B cell (primary cell): ENCODE data around the gene TRERF1. TPM values are rescaled to one million over a fixed set of nuclear protein-coding genes. Genes with fewer than 3 reads are reported as not detected.

ENCODE experiments used
- ATAC-seq: fragments of 200-7000 bp; cut with Tn5 transposase; one replicate; pipeline ENCODE4 v1.10.0; 2021; ENCODE audit warnings: low read depth, mild to moderate bottlenecking, moderate number of reproducible peaks, moderate library complexity
- CTCF ChIA-PET: fragments of 350-600 bp; sonication (Branson Sonifier 250); formaldehyde crosslinking; loops from one replicate; lab custom pipeline; 2021; ENCODE audit warnings: antibody characterized with exemption, inconsistent platforms; lab: Charles Lee
- POLR2A ChIA-PET: fragments of 350-600 bp; sonication (Branson Sonifier 250); formaldehyde crosslinking; loops from one replicate; lab custom pipeline; 2021; ENCODE audit warnings: antibody characterized with exemption; lab: Charles Lee
- DNase-seq: peaks from one replicate; pipeline ENCODE4 v3.0.0; 2013
- H2AFZ ChIP-seq: 2 replicates; pipeline ENCODE4 v1.6.1; 2012; ENCODE audit warnings: mild to moderate bottlenecking, low read depth, low read length; ENCODE audit not compliant: insufficient read depth, poor library complexity, severe bottlenecking
- H3K27ac ChIP-seq, 2 donors: 1 replicate in 1 of 2; 2 replicates in 1 of 2; pipeline ENCODE4 v1.5.1; 2012 to 2013; ENCODE audit warnings: low read length in 2 of 2, mild to moderate bottlenecking in 2 of 2, moderate library complexity in 1 of 2
- H3K27me3 ChIP-seq, 4 experiments: fragments of 200-600 bp in 1 of 4; sonication (generic) in 1 of 4; replicated peaks in 1 of 4; 1 replicate in 2 of 4; 2 replicates in 2 of 4; pipeline versions ENCODE4 v1.6.1 to v1.7.0; 2013 to 2016; ENCODE audit warnings: low read length in 3 of 4, mild to moderate bottlenecking in 2 of 4, mixed read lengths in 1 of 4, moderate library complexity in 1 of 4; ENCODE audit not compliant: insufficient read depth in 4 of 4, control insufficient read depth in 3 of 4; ENCODE audit errors: control extremely low read depth in 1 of 4
- H3K36me3 ChIP-seq, 2 experiments: replicated peaks in 1 of 2; 1 replicate in 1 of 2; 2 replicates in 1 of 2; pipeline versions ENCODE4 v1.6.1 to v1.7.1; 2013; ENCODE audit warnings: low read length in 1 of 2; ENCODE audit not compliant: insufficient read depth in 2 of 2, control insufficient read depth in 1 of 2; ENCODE audit errors: control extremely low read depth in 1 of 2, extremely low read depth in 1 of 2
- H3K4me1 ChIP-seq, 2 donors: fragments of 200-600 bp in 1 of 2; sonication (generic) in 1 of 2; 1 replicate in 1 of 2; 2 replicates in 1 of 2; pipeline versions ENCODE4 v1.5.1 to v1.6.1; 2013 to 2017; ENCODE audit warnings: low read length in 2 of 2; ENCODE audit not compliant: control insufficient read depth in 2 of 2, insufficient read depth in 2 of 2
- H3K4me2 ChIP-seq: replicated peaks from 2 replicates; pipeline ENCODE3; 2012; ENCODE audit warnings: mild to moderate bottlenecking, low read depth, low read length; ENCODE audit not compliant: poor library complexity, severe bottlenecking
- H3K4me3 ChIP-seq, 5 experiments: fragments of 200-600 bp in 1 of 5; sonication (generic) in 1 of 5; 1 replicate in 3 of 5; 2 replicates in 2 of 5; pipeline versions ENCODE4 v1.5.1 to v1.7.0; 2011 to 2016; ENCODE audit warnings: low read length in 4 of 5, mild to moderate bottlenecking in 4 of 5, low read depth in 2 of 5, control low read depth in 1 of 5, moderate library complexity in 1 of 5; ENCODE audit not compliant: insufficient read depth in 1 of 5; ENCODE audit errors: control extremely low read depth in 1 of 5, extremely low read depth in 1 of 5
- H3K79me2 ChIP-seq: fragments of 200-600 bp; sonication (generic); one replicate; pipeline ENCODE4 v1.6.0; 2016; ENCODE audit warnings: low read length; ENCODE audit not compliant: control insufficient read depth, insufficient read depth
- H3K9ac ChIP-seq: fragments of 200-600 bp; sonication (generic); 2 replicates; pipeline ENCODE4 v1.6.1; 2017; ENCODE audit warnings: mild to moderate bottlenecking, low read length, moderate library complexity
- H3K9me3 ChIP-seq, 3 donors: one replicate each; pipeline versions ENCODE4 v1.6.1 to v1.7.1; 2013; ENCODE audit warnings: low read length in 2 of 3; ENCODE audit not compliant: control insufficient read depth in 2 of 3, insufficient read depth in 1 of 3; ENCODE audit errors: control extremely low read depth in 1 of 3
- H4K20me1 ChIP-seq: 2 replicates; pipeline ENCODE4 v1.6.0; 2012; ENCODE audit warnings: mild to moderate bottlenecking, low read length; ENCODE audit not compliant: insufficient read depth, control insufficient read depth, poor library complexity, severe bottlenecking
- H3K27ac Mint-ChIP-seq: one replicate; pipeline ENCODE4 v1.8.0; 2021; ENCODE audit warnings: mixed read lengths
- H3K27me3 Mint-ChIP-seq: one replicate; pipeline ENCODE4 v1.8.0; 2021; ENCODE audit warnings: mixed read lengths
- H3K4me1 Mint-ChIP-seq: one replicate; pipeline ENCODE4 v1.8.0; 2021; ENCODE audit warnings: mixed read lengths
- H3K4me3 Mint-ChIP-seq: one replicate; pipeline ENCODE4 v1.8.0; 2021; ENCODE audit warnings: mixed read lengths
- H3K9me3 Mint-ChIP-seq: one replicate; pipeline ENCODE4 v1.8.0; 2022; ENCODE audit warnings: mixed read lengths; ENCODE audit not compliant: insufficient read depth
- EZH2 ChIP-seq: IDR thresholded peaks from 2 replicates; pipeline ENCODE4 v1.6.1; 2012; ENCODE audit warnings: borderline replicate concordance, low read depth, mild to moderate bottlenecking, moderate library complexity, low read length; ENCODE audit not compliant: insufficient read depth, poor library complexity, severe bottlenecking
- WGBS: methylation state at CpG from one replicate; pipeline ENCODE4 v1.1.5; 2013; ENCODE audit warnings: missing lambda C conversion rate; ENCODE audit not compliant: insufficient coverage; 5-methylcytosine and 5-hydroxymethylcytosine counted together
- intact Hi-C: fragments of 100-400 bp; cut with micrococcal nuclease; formaldehyde crosslinking; loops from one replicate; pipeline ENCODE4 v1.10.0; 2022
- polyA plus RNA-seq: library from polyadenylated mRNA; depleted of rRNA; stranded (reverse); fragments of >200 nt; gene quantifications from 2 replicates; pipeline ENCODE4 v1.2.3, GENCODE V29; 2012
- total RNA-seq, 2 donors: library from RNA; stranded (reverse); fragments of 120-200 nt in 1 of 2; gene quantifications; 1 replicate in 1 of 2; 2 replicates in 1 of 2; pipeline versions ENCODE4 v1.2.3 to v1.2.4, GENCODE V29; 2013 to 2022
- TF ChIP-seq, protein P1 (sequence below): fragments of 200-600 bp; IDR thresholded peaks from one replicate; pipeline ENCODE4 v1.8.0; 2022; ENCODE audit warnings: antibody characterized with exemption, mild to moderate bottlenecking

TRERF1 gene
- total and polyA plus RNA-seq, 2 donors (not counting 1 experiment from before 2014, with no cell fraction given), result 3.5 to 6.7 TPM

DNA sequence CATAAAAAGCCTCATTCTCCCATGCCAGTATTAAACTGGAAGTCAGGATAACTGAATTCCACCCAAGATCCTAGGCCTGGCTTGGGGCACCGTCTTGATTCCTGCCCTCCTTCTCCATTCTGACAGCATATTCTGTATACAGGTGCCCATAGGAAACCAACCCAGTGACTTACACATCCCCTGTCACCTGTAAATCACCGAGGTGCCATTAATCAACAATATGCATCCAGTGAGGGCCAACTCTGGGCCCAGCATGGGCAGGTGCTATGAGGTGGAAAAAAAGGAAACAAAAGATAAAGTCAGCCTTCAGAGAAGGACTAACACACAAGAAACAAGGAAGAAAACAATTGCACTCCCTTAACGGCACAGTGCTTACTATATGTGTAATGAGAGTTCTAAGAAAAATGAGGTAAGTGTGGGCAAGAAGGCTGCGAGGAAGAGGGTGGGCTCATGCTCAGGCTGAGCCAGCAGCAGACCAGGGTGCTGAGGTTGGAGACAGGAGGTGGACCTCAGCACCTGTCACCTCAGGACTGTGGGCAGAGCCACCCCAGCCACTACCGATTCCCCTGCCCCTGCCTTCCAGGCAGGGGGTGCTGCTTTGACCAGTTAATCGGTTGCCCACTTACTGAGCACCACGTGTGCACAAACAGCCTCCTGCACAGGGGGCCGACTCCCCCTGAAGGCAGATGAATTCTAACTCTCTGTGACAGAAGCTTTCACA lies 105.9 kb downstream of the TRERF1 start:
- Histone ChIP-seq H3K4me1 (no peaks in the 10 kb centered on the region), H3K36me3 (no peaks in the 10 kb centered on the region), H2AFZ (no peak overlapping the region), H3K4me2 (no peak overlapping the region), H3K9me3 (no peaks in the 10 kb centered on the region), H4K20me1 (no peaks in the 10 kb centered on the region), H3K27me3 (no peaks in the 10 kb centered on the region), H3K79me2 (no peaks in the 10 kb centered on the region), H3K27ac (no peak overlapping the region), H3K4me3 (no peak overlapping the region), H3K9ac (no peak overlapping the region)
- no peak for ATAC-seq
- Mint-ChIP-seq H3K27ac (no peak overlapping the region), H3K27me3 (no peaks in the 10 kb centered on the region), H3K4me3 (no peak overlapping the region), H3K9me3 (no peaks in the 10 kb centered on the region), H3K4me1 (no peaks in the 10 kb centered on the region)
- CTCF ChIA-PET, result no interaction called here
- WGBS, result 81% methylated on average over 6 of the region's 8 CpGs
- DNase-seq, result no peak
- POLR2A ChIA-PET, result no interaction called here
- TF ChIP-seq, protein P1, sequence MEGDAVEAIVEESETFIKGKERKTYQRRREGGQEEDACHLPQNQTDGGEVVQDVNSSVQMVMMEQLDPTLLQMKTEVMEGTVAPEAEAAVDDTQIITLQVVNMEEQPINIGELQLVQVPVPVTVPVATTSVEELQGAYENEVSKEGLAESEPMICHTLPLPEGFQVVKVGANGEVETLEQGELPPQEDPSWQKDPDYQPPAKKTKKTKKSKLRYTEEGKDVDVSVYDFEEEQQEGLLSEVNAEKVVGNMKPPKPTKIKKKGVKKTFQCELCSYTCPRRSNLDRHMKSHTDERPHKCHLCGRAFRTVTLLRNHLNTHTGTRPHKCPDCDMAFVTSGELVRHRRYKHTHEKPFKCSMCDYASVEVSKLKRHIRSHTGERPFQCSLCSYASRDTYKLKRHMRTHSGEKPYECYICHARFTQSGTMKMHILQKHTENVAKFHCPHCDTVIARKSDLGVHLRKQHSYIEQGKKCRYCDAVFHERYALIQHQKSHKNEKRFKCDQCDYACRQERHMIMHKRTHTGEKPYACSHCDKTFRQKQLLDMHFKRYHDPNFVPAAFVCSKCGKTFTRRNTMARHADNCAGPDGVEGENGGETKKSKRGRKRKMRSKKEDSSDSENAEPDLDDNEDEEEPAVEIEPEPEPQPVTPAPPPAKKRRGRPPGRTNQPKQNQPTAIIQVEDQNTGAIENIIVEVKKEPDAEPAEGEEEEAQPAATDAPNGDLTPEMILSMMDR, result no peak
- no peak for TF ChIP-seq EZH2
- intact Hi-C loops, result no loop called here

DNA sequence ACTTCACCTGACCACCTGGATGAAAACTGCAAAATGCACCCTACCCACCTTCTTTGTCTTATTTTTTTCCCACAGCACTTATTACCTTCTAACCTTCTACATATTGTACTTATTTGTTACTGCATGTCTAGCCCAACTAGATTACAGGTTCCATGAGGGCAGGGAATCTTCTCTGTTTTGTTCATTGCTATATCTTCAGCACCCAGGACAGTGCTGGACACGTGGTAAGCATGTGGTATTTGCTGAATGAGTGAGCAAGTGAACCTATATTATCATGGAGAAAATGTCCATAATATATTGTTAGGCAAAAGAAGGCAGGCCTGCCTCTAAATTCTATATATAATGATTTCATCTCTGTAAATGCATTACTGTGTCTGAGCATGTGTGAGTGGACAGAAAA lies 107.0 kb downstream of the TRERF1 start:
- H3K27me3 Mint-ChIP-seq, result no peaks in the 10 kb centered on the region
- H3K9me3 ChIP-seq, result no peaks in the 10 kb centered on the region
- intact Hi-C loops, result no loop called here
- no peak overlapping the region for H3K4me3 ChIP-seq
- no peak for DNase-seq
- H3K4me1 ChIP-seq, result no peaks in the 10 kb centered on the region
- no peaks in the 10 kb centered on the region for H3K4me1 Mint-ChIP-seq
- H3K36me3 ChIP-seq, result no peaks in the 10 kb centered on the region
- H3K27ac ChIP-seq, result no peak overlapping the region
- no peak for TF ChIP-seq EZH2
- TF ChIP-seq, protein P1, result no peak
- H3K27ac Mint-ChIP-seq, result no peak overlapping the region
- H3K27me3 ChIP-seq, result no peaks in the 10 kb centered on the region
- no peaks in the 10 kb centered on the region for H3K9me3 Mint-ChIP-seq
- ChIA-PET CTCF (no interaction called here), POLR2A (no interaction called here)
- H3K79me2 ChIP-seq, result no peaks in the 10 kb centered on the region
- H2AFZ ChIP-seq, result no peak overlapping the region
- H3K4me3 Mint-ChIP-seq, result no peak overlapping the region
- WGBS, result no CpG with 5 or more reads among the region's 1 CpG
- no peak for ATAC-seq
- H3K9ac ChIP-seq, result no peak overlapping the region
- no peak overlapping the region for H3K4me2 ChIP-seq
- H4K20me1 ChIP-seq, result no peaks in the 10 kb centered on the region
